HG02678 (cell line): ENCODE data around the gene TRPM3.

Experiments
- ATAC-seq: cut with Tn5 transposase; IDR thresholded peaks from one replicate; pipeline ENCODE4 v1.9.1; 2021; ENCODE audit warnings: mild to moderate bottlenecking, moderate library complexity; ENCODE audit not compliant: unreplicated experiment

The TRPM3 gene

DNA sequence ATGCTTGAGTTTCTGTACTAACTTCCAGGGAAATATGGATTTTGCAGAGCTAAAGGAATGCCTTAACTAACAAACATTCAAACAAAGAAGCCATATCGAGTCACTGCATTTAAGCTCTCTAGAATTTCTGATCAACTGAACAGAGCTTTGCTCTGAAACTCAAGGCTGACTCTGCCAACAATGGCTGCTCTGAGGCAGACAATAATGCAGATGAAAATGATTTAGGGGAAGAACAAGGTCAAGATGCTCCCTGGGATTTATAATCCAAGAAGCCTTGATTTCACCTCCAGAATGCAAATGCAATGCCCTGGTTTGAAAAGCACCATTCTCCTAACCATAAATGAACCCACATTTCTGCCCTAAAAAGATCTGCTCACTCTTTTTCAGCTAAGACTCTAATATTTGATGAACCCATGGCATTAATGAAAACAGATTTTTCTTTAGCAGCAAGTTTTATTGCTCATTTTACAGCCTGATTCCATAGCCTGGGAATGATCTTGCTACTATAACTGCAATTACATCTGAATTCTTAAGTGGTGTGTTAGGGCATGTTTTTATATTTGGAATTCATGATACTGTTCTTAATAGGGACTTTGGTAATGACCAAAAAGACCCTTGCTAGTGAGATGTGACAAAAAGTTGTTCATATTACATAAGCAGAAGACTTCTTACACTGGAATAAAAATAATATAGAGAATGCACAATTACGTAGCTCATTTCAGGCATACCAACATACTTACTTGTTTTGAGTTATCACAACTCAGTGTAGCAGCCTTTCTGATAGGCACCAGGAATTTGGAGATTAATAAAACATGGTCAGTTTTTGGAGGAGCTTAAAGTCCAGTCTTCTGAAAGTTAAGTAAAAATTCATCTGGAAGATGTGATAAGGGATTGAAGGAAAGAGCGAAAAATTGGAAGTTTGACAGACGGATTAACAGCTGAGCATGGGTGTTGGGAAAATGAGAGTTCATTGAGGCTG, 169.4 kb downstream of the TRPM3 start:
- no peak for ATAC-seq

DNA sequence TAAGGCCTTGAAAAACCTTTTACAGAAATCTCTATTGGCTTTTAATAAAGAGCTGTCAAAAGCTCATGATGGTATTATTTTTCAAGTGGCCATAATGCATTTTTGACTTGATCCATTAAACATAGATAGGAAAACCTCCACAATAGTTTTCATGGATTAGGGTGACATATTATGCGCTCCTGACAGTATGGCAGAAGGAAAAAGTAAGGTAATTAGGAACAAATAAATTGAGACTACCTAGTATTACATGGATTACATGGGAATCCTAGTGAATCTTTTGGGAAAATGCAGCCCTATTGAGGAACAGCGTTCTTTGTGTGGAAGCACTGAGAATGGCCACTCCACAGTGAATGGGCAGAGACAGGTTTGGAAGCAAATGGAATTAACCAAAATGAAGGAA, 171.2 kb downstream of the TRPM3 start:
- ATAC-seq, result no peak

DNA sequence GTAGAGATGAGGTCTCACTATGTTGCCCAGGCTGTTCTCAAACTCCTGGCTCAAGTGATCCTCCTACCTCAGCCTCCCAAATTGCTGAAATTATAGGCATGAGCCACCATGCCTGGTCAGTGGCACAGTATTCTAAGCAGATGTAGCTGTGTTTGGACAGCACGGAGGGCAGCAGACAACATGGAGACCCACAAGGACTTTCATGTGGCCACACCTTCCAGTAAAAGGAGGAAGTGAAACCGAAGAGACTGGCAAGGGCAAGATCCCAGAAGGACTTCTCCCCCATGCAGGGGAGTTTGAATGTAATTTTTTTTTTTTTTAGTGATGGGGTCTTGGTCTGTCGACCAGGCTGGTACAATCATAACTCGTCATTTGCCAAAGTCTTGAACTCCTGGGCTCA, 172.2 kb downstream of the TRPM3 start:
- ATAC-seq, result peak; percentile 57

DNA sequence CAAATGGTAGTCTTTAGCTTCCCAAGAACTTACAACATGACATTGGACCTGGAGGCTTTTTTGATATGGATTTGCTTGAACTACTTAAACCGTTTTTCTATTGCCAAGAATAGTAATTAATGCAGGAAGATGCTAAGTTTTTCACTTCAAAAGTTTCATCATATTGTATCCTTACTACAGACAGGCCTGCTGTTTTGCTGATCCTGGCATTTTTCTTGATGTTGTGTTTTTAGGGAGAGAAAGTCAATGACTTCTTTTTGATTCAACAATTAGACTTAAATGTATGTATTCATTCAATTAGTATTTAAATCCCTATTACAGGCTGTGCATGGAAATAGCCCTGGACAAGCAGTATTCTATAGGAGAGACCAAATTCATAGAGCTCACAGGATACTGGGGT, 172.7 kb downstream of the TRPM3 start:
- ATAC-seq, result no peak

DNA sequence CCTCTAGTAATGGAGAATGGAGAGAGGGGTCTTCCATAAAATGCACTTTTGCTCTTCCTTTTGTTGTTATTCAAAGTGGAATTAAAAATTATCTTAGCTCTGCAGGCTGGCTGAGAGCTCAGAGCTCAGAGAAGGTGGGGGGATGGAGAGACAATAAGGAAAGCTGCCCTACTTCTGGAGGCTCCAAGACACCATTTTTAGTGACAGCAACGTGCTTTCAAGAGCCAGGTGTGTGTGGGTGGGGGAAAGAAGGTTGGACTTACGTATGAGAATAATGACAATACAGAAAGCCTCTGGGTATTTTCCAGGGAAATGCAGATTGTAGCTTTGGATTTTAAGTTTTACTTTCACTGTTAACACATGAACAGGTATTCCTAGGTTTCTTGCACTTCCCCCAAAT, 173.9 kb downstream of the TRPM3 start:
- no peak for ATAC-seq

DNA sequence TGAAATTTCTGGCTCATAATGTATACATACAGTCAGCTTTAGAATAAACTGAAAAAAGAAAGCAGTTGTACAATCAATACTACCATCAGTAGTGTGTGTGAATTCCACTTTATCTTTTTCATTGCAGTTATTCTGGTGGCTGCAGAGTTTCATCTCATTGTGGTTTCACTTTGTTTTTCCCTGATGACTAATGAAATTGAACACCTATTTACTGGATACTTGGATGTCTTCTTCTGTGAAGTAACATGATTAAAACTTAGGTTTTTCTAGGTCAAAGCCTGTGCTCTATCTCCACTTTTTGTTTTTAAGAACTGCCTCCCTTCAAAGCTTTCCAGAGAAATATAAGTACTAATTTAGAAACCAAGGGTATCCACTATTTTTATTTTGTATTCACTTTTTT, 174.3 kb downstream of the TRPM3 start:
- no peak for ATAC-seq

DNA sequence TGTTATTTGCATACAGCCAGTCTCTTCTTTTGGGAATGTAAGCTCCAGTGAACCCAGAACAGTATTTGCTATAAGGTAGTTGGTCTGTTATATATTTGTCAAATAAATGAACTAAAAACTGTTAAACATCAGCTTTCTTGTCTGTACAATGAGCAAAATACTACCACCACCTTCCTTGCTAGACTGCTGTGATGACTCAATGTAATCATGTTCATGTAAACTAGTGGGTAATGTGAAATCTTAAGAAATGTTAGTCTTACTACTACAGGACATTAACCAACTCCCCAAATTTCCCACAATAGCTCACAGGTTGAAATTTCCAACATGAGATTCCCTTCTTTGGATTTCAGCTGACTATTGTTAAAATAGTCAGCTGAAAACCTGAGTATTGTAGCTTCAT, 176.1 kb downstream of the TRPM3 start:
- ATAC-seq, result no peak

DNA sequence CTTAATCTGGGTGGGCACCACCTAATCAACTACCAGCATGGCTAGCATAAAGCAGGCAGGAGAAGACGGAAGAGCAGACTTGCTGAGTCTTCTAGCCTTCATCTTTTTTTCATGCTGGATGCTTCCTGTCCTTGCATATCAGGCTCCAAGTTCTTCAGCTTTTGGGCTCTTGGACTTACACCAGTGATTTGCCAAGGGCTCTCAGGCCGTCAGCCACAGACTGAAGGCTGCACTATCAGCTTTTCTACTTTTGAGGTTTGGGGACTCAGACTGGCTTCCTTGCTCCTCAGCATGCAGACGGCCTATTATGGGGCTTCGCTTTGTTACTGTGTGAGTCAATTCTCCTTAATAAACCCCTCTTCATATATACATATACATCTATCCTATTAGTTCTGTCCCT, 180.2 kb downstream of the TRPM3 start:
- no peak for ATAC-seq

DNA sequence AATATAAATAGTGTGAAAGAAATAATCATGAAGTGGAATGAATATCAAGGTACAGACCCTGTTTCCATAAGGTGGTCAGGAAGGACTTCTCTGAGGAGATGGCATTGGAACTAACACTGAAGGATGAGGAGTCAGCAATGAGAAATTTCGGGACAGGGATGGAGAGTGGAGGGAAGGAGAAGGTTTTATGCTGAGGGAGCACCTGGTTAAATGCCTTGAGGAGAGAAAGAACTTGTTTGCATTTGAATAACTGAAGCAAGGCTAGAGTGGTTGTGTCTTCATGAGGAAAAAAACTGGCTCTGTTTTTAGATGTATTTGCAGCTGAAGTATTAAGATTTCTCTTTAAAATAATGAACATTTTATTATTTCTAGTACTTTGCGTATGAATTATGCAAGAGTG, 180.8 kb downstream of the TRPM3 start:
- no peak for ATAC-seq

DNA sequence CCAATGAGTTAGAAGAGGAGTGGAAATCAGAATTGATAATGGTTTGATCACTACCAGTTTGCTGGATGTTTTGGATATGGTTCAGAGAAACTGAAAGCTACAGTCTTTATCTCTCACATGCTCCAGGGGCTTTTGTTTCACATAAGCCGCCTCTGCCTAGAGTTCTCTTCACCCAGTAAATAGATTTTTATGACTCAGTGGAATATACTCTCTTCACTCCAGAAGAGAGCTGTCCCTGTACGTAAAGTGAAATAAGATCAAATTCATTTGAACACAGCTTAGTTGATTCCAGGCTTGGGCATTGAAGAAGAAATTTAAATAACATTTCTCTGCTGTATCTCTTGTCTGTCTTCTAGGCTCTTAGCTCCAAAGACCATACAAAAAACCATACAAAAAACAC, 184.9 kb downstream of the TRPM3 start:
- no peak for ATAC-seq

DNA sequence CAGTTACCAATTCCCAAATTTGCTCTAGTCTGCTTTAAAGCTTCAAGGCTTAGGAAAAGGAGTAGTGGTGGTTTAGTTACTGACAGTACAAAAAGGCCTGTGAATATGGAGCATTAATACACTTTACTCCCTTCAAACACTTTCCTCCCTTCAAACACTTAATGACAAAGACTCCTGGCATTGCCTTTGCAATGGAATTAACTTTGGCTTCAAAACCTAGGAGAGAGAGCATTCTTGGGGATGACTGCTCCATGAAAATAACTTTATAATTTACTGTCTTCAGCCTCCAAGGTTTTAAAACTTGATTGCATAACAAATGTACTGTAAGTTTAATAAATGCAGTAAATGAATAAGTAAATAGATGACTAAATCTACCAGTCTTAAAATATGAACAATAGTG, 185.6 kb downstream of the TRPM3 start:
- ATAC-seq, result no peak

DNA sequence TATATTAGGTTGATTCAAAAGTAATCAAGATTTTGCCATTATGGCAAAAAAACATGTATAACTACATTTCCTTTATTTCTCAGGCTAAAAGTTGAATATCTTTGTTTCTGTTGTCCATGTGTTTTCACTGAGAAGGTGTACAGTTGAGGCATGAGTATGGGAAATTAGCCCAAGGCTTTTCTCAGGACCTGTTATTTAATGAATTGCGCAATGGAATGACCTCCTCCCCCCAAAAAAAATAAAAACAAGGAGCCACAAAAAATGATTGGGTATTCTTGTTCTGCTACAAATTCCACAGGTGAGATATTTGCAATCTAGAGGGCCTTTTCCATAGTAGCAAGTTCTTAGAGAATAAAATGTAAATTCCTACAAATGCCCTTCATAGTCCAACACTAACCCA, 186.8 kb downstream of the TRPM3 start:
- no peak for ATAC-seq

DNA sequence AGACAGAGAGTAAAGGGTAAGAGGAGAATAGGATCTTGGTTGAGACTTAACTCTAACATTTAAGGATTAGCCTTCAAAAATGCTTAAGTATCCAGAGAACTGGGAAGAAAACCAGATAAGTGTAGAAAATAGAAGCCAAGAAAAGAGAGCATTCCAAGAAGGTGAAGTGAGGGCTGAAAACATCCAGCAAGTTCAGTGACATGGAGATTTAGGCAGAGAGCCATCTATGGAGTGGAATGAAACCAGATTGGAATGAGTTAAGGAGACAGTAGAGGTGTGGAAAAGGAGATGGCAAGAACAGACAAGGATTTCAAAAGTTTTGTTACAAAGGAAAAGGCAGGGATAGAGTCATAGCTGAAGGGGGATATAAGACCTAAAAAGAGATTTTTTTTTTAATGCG, 188.1 kb downstream of the TRPM3 start:
- no peak for ATAC-seq

DNA sequence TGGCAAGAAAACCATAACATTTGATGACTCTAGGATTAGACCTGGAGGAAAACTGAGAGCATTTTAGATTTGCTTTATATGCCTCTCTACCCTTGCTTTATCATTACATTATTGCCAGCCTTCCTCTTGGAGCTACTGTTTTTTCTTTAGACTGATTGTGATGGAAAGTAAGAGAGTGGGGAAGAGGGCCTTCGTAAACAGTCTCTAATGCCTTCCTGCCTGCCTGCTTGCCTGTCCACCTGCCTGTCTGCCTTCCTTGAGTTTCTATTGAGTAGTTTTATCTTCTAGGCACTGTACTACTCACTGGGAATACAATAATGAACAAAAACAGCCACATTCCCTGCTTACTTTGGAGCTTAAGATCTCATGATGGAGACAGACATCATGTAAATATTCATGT, 189.3 kb downstream of the TRPM3 start:
- ATAC-seq, result no peak

DNA sequence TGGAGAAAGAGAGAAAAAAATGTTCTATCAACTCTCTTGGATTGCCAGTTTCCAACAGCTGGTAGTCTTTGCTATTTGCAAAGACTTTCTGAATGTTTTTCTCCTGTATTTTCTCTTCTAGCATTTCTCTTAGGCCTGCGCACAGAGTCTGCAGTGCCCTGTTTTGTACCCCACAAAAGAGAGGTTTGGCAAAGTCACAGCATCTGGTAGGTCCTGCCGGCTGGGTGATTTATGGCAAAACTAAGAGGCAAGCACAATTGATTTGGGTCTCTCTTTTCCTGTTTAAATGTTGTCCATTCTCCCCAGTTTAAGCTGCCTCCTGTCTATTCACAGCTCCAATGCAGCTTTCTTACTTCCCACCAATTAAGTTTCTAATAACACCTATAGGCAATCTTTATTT, 193.9 kb downstream of the TRPM3 start:
- no peak for ATAC-seq

DNA sequence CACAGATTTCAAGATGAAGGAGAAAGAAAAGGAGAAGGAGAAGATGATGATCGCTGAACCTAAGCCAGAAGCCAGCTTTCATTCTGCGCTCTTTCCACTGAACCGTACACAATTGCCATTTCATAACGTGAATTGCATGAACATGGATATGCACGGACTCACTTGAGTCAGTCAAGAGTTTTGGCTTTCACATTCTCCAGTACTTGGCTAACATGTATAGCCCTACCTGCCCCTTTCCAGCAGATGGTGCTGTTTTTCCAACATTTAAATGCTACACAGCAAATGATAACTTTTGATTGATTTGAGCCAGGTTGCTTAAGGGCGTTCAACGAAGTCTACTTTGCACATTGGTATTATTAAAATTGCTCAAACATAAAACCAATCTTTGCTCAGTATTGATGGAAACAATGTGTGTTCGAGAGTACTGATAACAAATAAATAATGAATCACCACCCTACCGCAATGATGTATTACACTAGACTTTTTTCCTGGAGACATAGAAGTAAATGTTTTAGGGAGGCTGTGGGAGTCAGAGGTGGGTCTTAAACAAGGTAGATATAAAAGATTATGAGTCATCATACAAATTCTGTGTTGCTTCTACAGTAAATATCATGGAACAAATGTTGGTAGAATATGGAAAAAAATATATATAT, 196.4 kb downstream of the TRPM3 start:
- peak; percentile 75 for ATAC-seq

DNA sequence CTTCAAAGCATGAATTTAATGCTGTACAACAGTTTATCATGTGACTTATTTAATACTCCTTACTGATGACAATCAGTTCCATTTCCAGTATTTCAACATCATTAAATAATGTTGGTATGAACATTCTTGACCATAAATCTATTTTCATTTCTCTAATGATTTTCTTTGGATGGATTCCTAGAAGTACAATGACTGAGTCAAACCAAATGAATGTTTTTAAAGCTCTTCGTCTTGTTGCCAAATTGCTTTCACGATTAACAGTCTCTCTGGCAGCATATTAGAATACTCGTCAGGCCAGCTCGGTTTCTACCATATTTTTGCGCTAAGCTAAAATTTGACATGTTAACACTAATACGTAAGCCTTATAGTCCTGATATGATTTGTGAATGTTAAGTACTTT, 197.0 kb downstream of the TRPM3 start:
- no peak for ATAC-seq

DNA sequence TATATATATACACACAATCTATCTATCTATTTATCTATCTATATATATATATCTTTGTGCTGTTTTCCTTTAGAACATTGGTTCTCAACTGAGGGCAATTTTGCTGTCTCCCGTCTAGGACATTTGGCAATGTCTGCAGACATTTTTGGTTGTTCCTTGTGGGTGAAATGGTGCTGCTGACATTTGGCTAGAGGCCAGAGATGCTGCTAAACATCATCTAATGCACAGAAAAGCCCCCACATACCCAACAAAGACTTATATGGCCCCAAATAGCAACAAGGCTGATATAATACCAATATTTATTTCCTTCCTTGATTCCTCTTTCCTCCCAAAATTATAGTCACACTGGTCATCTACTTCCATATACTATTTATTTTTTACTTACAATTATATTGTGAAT, 197.5 kb downstream of the TRPM3 start:
- no peak for ATAC-seq

DNA sequence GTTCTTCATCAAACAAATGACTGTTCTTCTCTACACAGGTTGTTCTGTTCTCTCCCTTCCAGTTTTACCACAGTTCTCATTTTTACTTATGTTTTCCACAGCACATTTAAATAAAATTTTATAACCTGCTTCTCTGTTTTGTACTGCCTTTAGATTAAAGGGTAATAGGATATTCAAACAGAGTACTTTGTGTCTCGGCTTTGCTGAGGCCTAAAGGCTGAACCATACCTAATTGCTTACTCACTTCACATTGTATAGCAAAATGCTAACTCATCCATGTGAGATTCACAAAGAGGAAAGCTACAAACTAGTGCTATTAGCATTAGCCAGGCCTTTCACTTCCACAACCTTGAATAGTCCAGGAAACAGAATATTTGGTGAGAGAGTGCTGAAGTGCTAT, 200.3 kb downstream of the TRPM3 start:
- no peak for ATAC-seq

DNA sequence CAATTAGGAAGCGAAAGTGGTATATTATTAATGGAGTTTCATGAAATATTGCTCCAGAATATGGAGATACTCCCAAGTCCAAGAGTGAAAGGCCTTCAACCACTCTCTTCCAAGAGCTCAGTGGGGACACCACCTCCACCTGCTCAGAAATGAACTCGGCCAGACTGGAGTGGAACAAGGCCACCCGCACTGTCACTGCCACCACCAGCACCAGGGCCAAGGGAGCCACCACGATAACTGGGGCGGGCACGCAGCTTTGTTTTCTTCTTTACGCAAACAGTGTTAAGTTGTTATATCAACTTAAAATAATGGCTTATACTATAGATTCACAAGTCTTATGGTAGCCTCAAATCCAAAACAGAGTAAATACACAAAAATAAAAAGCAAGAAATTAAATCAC, 204.1 kb downstream of the TRPM3 start:
- ATAC-seq, result no peak

DNA sequence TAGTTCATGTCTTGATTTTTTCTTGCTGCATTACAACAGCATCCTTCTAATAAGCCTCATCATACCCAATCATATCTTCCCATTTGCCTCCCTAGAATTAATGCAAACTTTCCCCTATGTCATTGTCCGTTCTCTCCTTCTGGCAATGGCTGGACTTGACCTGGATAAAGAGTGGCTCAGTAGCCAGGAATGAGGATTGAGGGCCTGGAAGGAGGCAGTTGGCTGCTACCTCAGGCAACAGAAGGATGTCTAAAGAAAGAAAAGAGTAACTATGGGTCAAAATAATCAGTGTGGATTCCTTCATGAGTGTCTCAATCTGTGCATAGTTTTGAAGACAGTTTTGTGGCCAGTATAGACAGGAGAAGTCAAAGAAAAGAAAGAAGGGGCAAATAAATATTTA, 209.6 kb downstream of the TRPM3 start:
- ATAC-seq, result no peak

DNA sequence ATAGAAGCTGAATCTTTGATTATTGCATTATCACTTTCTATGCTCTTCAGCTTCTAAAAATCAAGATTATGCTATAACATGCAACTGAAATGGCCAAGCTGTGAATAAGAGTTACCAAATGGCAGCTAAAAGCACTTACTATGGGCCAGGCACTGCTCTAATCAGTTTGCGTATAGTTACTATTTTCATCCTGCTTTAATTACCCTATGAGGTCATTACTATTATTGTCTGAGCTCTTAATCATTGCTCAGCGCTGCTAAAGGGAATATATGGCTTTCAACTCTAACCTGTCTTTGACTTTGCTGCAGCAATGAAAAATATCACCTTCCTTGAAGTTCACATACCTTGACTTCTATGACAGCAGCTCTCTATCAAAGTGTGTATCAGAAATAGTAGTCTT, 210.8 kb downstream of the TRPM3 start:
- no peak for ATAC-seq
